IMR-90 (cell line): ENCODE results near the gene KIF13A. TPM values are rescaled to one million over a fixed set of nuclear protein-coding genes. Genes with fewer than 3 reads are reported as not detected.

Source experiments
- ATAC-seq: fragments of 200-7000 bp; cut with Tn5 transposase; 2 replicates; pipeline ENCODE4 v1.9.1; 2020; ENCODE audit warnings: low read depth, mild to moderate bottlenecking, moderate library complexity
- BruUV-seq: library from RNA; stranded (reverse); fragments of 400-500 nt; replicated peaks from 2 replicates; lab custom pipeline; 2021; lab: Mats Ljungman, UMichigan
- CTCF ChIA-PET: fragments of 300-600 bp; formaldehyde crosslinking; extraction: SDS; loops from one replicate; lab custom pipeline; 2021; ENCODE audit warnings: antibody characterized with exemption; lab: Yijun Ruan, JAX
- POLR2A ChIA-PET: fragments of 300-600 bp; sonication (Branson Sonifier 250); formaldehyde crosslinking; loops from one replicate; lab custom pipeline; 2022; ENCODE audit warnings: antibody characterized with exemption; ENCODE audit not compliant: unreplicated experiment; lab: Charles Lee
- DNase-seq: peaks from one replicate; pipeline ENCODE4 v3.0.0; 2013
- H2AFZ ChIP-seq: replicated peaks from 2 replicates; pipeline ENCODE3; 2013; ENCODE audit warnings: low read length, mild to moderate bottlenecking; ENCODE audit not compliant: poor library complexity
- H2AK5ac ChIP-seq: 2 replicates; pipeline ENCODE4 v1.6.1; 2013; ENCODE audit warnings: low read depth, low read length, inconsistent platforms
- H2AK9ac ChIP-seq: replicated peaks from 2 replicates; pipeline ENCODE3; 2013; ENCODE audit warnings: mild to moderate bottlenecking, low read depth, low read length, moderate library complexity; ENCODE audit not compliant: poor library complexity
- H2BK120ac ChIP-seq: 2 replicates; pipeline ENCODE4 v1.6.1; 2013; ENCODE audit warnings: low read depth, low read length, inconsistent platforms
- H2BK15ac ChIP-seq: 3 replicates; pipeline ENCODE4 v1.6.1; 2013; ENCODE audit warnings: low read depth, low read length, inconsistent platforms
- H2BK20ac ChIP-seq: 2 replicates; pipeline ENCODE4 v1.6.1; 2013; ENCODE audit warnings: low read depth, mild to moderate bottlenecking, inconsistent platforms, low read length, moderate library complexity
- H2BK5ac ChIP-seq: 2 replicates; pipeline ENCODE4 v1.6.1; 2013; ENCODE audit warnings: mild to moderate bottlenecking, low read depth, low read length, inconsistent platforms; ENCODE audit not compliant: poor library complexity, severe bottlenecking
- H3K14ac ChIP-seq: replicated peaks from 2 replicates; pipeline ENCODE4 v1.6.1; 2013; ENCODE audit warnings: low read depth, low read length, inconsistent platforms
- H3K18ac ChIP-seq: 2 replicates; pipeline ENCODE4 v1.6.1; 2013; ENCODE audit warnings: low read depth, low read length, control low read depth
- H3K23ac ChIP-seq: 2 replicates; pipeline ENCODE4 v1.6.1; 2013; ENCODE audit warnings: low read depth, low read length, inconsistent platforms
- H3K27ac ChIP-seq: 2 replicates; pipeline ENCODE4 v1.5.1; 2013; ENCODE audit warnings: mild to moderate bottlenecking, control low read depth, low read length; ENCODE audit not compliant: insufficient read depth
- H3K27me3 ChIP-seq: 2 replicates; pipeline ENCODE4 v1.6.1; 2013; ENCODE audit warnings: low read length; ENCODE audit not compliant: control insufficient read depth, insufficient read depth
- H3K36me3 ChIP-seq: 2 replicates; pipeline ENCODE4 v1.6.1; 2013; ENCODE audit warnings: low read length, mixed read lengths; ENCODE audit not compliant: control insufficient read depth, insufficient read depth
- H3K4ac ChIP-seq: 2 replicates; pipeline ENCODE4 v1.6.1; 2013; ENCODE audit warnings: low read depth, low read length, inconsistent platforms
- H3K4me1 ChIP-seq: 2 replicates; pipeline ENCODE4 v1.6.1; 2013; ENCODE audit warnings: low read length, mixed read lengths; ENCODE audit not compliant: control insufficient read depth, insufficient read depth
- H3K4me2 ChIP-seq: 2 replicates; pipeline ENCODE4 v1.6.1; 2013; ENCODE audit warnings: low read depth, mild to moderate bottlenecking, control low read depth, low read length, moderate library complexity
- H3K4me3 ChIP-seq: 2 replicates; pipeline ENCODE4 v1.5.1; 2013; ENCODE audit warnings: low read depth, mild to moderate bottlenecking, control low read depth, low read length, moderate library complexity; ENCODE audit not compliant: insufficient read depth
- H3K56ac ChIP-seq: 2 replicates; pipeline ENCODE4 v1.6.1; 2013; ENCODE audit warnings: low read length, inconsistent platforms; ENCODE audit not compliant: insufficient read depth; ENCODE audit errors: extremely low read depth
- H3K79me1 ChIP-seq, 2 experiments: 2 replicates each; pipeline ENCODE4 v1.6.1; 2013; ENCODE audit warnings: low read length in 2 of 2, inconsistent platforms in 1 of 2, low read depth in 1 of 2
- H3K9ac ChIP-seq: 2 replicates; pipeline ENCODE4 v1.6.1; 2013; ENCODE audit warnings: low read depth, low read length, control low read depth
- H3K9me1 ChIP-seq: 2 replicates; pipeline ENCODE4 v1.6.1; 2013; ENCODE audit warnings: low read length, inconsistent platforms; ENCODE audit not compliant: insufficient read depth
- H3K9me3 ChIP-seq: 2 replicates; pipeline ENCODE4 v1.6.1; 2013; ENCODE audit warnings: low read length; ENCODE audit not compliant: control insufficient read depth, insufficient read depth
- H4K20me1 ChIP-seq: 2 replicates; pipeline ENCODE4 v1.6.1; 2013; ENCODE audit warnings: low read length, inconsistent platforms; ENCODE audit not compliant: insufficient read depth
- H4K5ac ChIP-seq: 2 replicates; pipeline ENCODE4 v1.6.1; 2013; ENCODE audit warnings: mild to moderate bottlenecking, low read depth, low read length, control low read depth
- H4K8ac ChIP-seq, 2 experiments: 2 replicates each; pipeline ENCODE4 v1.6.1; 2013; ENCODE audit warnings: low read depth in 2 of 2, low read length in 2 of 2, control low read depth in 1 of 2, inconsistent platforms in 1 of 2
- H4K91ac ChIP-seq: 2 replicates; pipeline ENCODE4 v1.6.1; 2013; ENCODE audit warnings: low read depth, low read length, inconsistent platforms; ENCODE audit not compliant: insufficient read depth
- MAFK ChIP-seq: IDR thresholded peaks from 2 replicates; pipeline ENCODE4 v1.6.1; 2012; ENCODE audit warnings: low read depth, low read length, improper control_type of control experiment
- WGBS, 2 experiments: methylation state at CpG; one replicate each; pipeline versions ENCODE4 v1.1.5 to v1.1.7; 2013; ENCODE audit warnings: missing lambda C conversion rate in 2 of 2; ENCODE audit not compliant: insufficient read length in 1 of 2; ENCODE audit errors: extremely low coverage in 2 of 2; 5-methylcytosine and 5-hydroxymethylcytosine counted together
- dilution Hi-C: fragments of 300-500 bp; cut with HindIII; formaldehyde crosslinking; loops from one replicate; pipeline ENCODE4 v1.14.3; 2018; ENCODE audit warnings: low sequenced_read_pairs; ENCODE audit not compliant: unreplicated experiment
- in situ Hi-C: fragments of 300-500 bp; cut with MboI; formaldehyde crosslinking; loops from 3 replicates; pipeline ENCODE4 v1.14.3; 2019; ENCODE audit warnings: low sequenced_read_pairs, inconsistent platforms, mixed read lengths
- intact Hi-C: fragments of 100-400 bp; cut with micrococcal nuclease; formaldehyde crosslinking; loops from 2 replicates; pipeline ENCODE4 v1.10.0; 2022
- polyA plus RNA-seq, 3 experiments: library from polyadenylated mRNA; depleted of rRNA; stranded (reverse); fragments of >200 nt; gene quantifications; 2 replicates each; pipeline ENCODE4 v1.2.3, GENCODE V29; 2012; ENCODE audit warnings: low replicate concordance in 1 of 3
- total RNA-seq: library from RNA; depleted of rRNA; stranded (reverse); fragments of >200 nt; gene quantifications from 2 replicates; pipeline ENCODE4 v1.2.3, GENCODE V29; 2012

The KIF13A gene
- total and polyA plus RNA-seq, 2 of the 4 experiments (the other 2 are of a cell fraction) = 23.3 to 51.8 TPM

- no peak overlapping the region for H3K18ac ChIP-seq
These were observed 132.1 kb downstream of the KIF13A start for GRCh38 chr6:17855381-17855780.

More at GRCh38 chr6:17855381-17855780, 132.1 kb downstream of the KIF13A start:
- no peak overlapping the region for H3K4me3 ChIP-seq
- H2AFZ ChIP-seq = no peak overlapping the region
- WGBS, 2 experiments = no CpG with 5 or more reads among the region's 2 CpGs
- intact Hi-C loops (loop anchor here (10.0 kb wide), 1 partner anchor 389 kb away; no protein-coding TSS in a partner anchor), dilution Hi-C loops (no loop called here), in situ Hi-C loops (no loop called here)
- no peak overlapping the region for H2BK5ac ChIP-seq
- H3K79me1 ChIP-seq = peaks cover 19 to 62% of the 10 kb centered on the region in 2 experiments; a peak in 3 of 4 replicates
- H3K27me3 ChIP-seq = no peaks in the 10 kb centered on the region
- H3K4me2 ChIP-seq = no peak overlapping the region
- H3K4me1 ChIP-seq = peaks cover 14% of the 10 kb centered on the region
- DNase-seq (peak; percentile 11), ATAC-seq (no peak)
- ChIA-PET CTCF (no interaction called here), POLR2A (no interaction called here)
- H3K9me1 ChIP-seq = peaks cover 7% of the 10 kb centered on the region
- H3K56ac ChIP-seq = no peak overlapping the region
- H2AK9ac ChIP-seq = no peak overlapping the region
- no peak overlapping the region for H2BK120ac ChIP-seq
- no peaks in the 10 kb centered on the region for H4K20me1 ChIP-seq
- no peak overlapping the region for H4K5ac ChIP-seq
- H3K14ac ChIP-seq = no peak overlapping the region
- H3K36me3 ChIP-seq = peaks cover 8% of the 10 kb centered on the region
- H3K27ac ChIP-seq = no peak overlapping the region
- no peak for TF ChIP-seq MAFK
- H2AK5ac ChIP-seq = peak overlapping the region; percentile 35; the same call in 1 of the 2 replicates
- H3K9me3 ChIP-seq = no peaks in the 10 kb centered on the region
- no peak overlapping the region for H2BK20ac ChIP-seq
- no peak overlapping the region for H3K23ac ChIP-seq
- H3K4ac ChIP-seq = no peak overlapping the region
- H3K9ac ChIP-seq = no peak overlapping the region
- H4K8ac ChIP-seq = no peak overlapping the region
- H4K91ac ChIP-seq = no peak overlapping the region
- no TSS peak for BruUV-seq
- no peak overlapping the region for H2BK15ac ChIP-seq
